Neural cell (in vitro differentiated cells): ENCODE measurements around the gene CRACDL. TPM values are rescaled to one million over a fixed set of nuclear protein-coding genes. Genes with fewer than 3 reads are reported as not detected.

Source experiments
- H2AFZ ChIP-seq: fragments of 200-600, 300-800 bp; sonication (generic), shearing (Covaris generic); 2 replicates; pipeline ENCODE4 v1.6.0; 2014; ENCODE audit warnings: low read depth, mild to moderate bottlenecking, antibody characterized with exemption, low read length, moderate library complexity
- H3F3A ChIP-seq: fragments of 200-600 bp; shearing (Covaris generic); 2 replicates; pipeline ENCODE4 v1.6.1; 2016; ENCODE audit warnings: mild to moderate bottlenecking, moderate library complexity, mixed read lengths, antibody characterized with exemption, low read length; ENCODE audit not compliant: insufficient read depth, poor library complexity, severe bottlenecking
- H3K27ac ChIP-seq: fragments of 200-600, 300-800 bp; sonication (generic), shearing (Covaris generic); 2 replicates; pipeline ENCODE4 v1.5.1; 2014; ENCODE audit warnings: mild to moderate bottlenecking, low read length, moderate library complexity
- H3K27me3 ChIP-seq: fragments of 300-800, 200-600 bp; sonication (generic), shearing (Covaris generic); 2 replicates; pipeline ENCODE4 v1.6.0; 2014; ENCODE audit warnings: mild to moderate bottlenecking, low read depth, low read length, moderate library complexity; ENCODE audit not compliant: insufficient read depth
- H3K36me3 ChIP-seq: fragments of 300-800, 200-600 bp; sonication (generic), shearing (Covaris generic); 2 replicates; pipeline ENCODE4 v1.5.1; 2014; ENCODE audit warnings: mild to moderate bottlenecking, antibody characterized with exemption, low read length, moderate library complexity; ENCODE audit not compliant: insufficient read depth
- H3K4me2 ChIP-seq: fragments of 300-800, 200-600 bp; sonication (generic), shearing (Covaris generic); 2 replicates; pipeline ENCODE4 v1.6.0; 2014; ENCODE audit warnings: mild to moderate bottlenecking, low read length
- H3K4me3 ChIP-seq: fragments of 300-800, 200-600 bp; sonication (generic), shearing (Covaris generic); 2 replicates; pipeline ENCODE4 v1.5.1; 2014; ENCODE audit warnings: mild to moderate bottlenecking, low read length, moderate library complexity
- H3K79me2 ChIP-seq: fragments of 200-600 bp; shearing (Covaris generic); replicated peaks from 2 replicates; pipeline ENCODE4 v1.6.0; 2014; ENCODE audit warnings: mild to moderate bottlenecking, low read length, moderate library complexity; ENCODE audit not compliant: insufficient read depth
- H3K9ac ChIP-seq: fragments of 300-800, 200-600 bp; sonication (generic), shearing (Covaris generic); 2 replicates; pipeline ENCODE4 v1.6.1; 2016; ENCODE audit warnings: mild to moderate bottlenecking, low read length, mixed read lengths
- H3K9me2 ChIP-seq: fragments of 200-600 bp; shearing (Covaris generic); 2 replicates; pipeline ENCODE4 v1.6.1; 2016; ENCODE audit warnings: mild to moderate bottlenecking, low read length, mixed read lengths; ENCODE audit not compliant: insufficient read depth
- H3K9me3 ChIP-seq: fragments of 200-600, 300-800 bp; sonication (generic), shearing (Covaris generic); 2 replicates; pipeline ENCODE4 v1.6.1; 2016; ENCODE audit warnings: mild to moderate bottlenecking, mixed run types, low read length, moderate library complexity, mixed read lengths
- H4K20me1 ChIP-seq: fragments of 200-600 bp; shearing (Covaris generic); 2 replicates; pipeline ENCODE4 v1.6.1; 2016; ENCODE audit warnings: mild to moderate bottlenecking, mixed run types; ENCODE audit not compliant: insufficient read depth
- CTCF ChIP-seq: fragments of 450-650 bp; IDR thresholded peaks from 2 replicates; pipeline ENCODE4 v1.5.1; 2014; ENCODE audit warnings: antibody characterized with exemption, mild to moderate bottlenecking, moderate library complexity; ENCODE audit not compliant: poor library complexity, severe bottlenecking
- EP300 ChIP-seq: fragments of 450-650 bp; conservative IDR thresholded peaks from 2 replicates; pipeline ENCODE4 v1.6.1; 2014; ENCODE audit warnings: antibody characterized with exemption, mild to moderate bottlenecking, moderate library complexity; ENCODE audit not compliant: poor library complexity, severe bottlenecking
- MXI1 ChIP-seq: fragments of 450-650 bp; conservative IDR thresholded peaks from 2 replicates; pipeline ENCODE4 v1.6.1; 2014; ENCODE audit warnings: antibody characterized with exemption, mild to moderate bottlenecking; ENCODE audit not compliant: poor library complexity, severe bottlenecking
- POLR2AphosphoS5 ChIP-seq: IDR thresholded peaks from 2 replicates; pipeline ENCODE4 v1.6.1; 2012
- RAD21 ChIP-seq: fragments of 450-650 bp; conservative IDR thresholded peaks from 2 replicates; pipeline ENCODE4 v1.6.1; 2014; ENCODE audit warnings: antibody characterized with exemption, mild to moderate bottlenecking, moderate library complexity
- REST ChIP-seq: IDR thresholded peaks from 2 replicates; pipeline ENCODE4 v1.6.1; 2012; ENCODE audit warnings: borderline replicate concordance
- SMC3 ChIP-seq: fragments of 450-650 bp; conservative IDR thresholded peaks from 2 replicates; pipeline ENCODE4 v1.6.1; 2014; ENCODE audit warnings: antibody characterized with exemption, mild to moderate bottlenecking, moderate library complexity; ENCODE audit not compliant: poor library complexity
- TAF1 ChIP-seq: IDR thresholded peaks from 2 replicates; pipeline ENCODE4 v1.6.1; 2012; ENCODE audit warnings: low read depth
- polyA plus RNA-seq: library from polyadenylated mRNA; depleted of rRNA; stranded (reverse); fragments of >200 nt; gene quantifications from 2 replicates; pipeline ENCODE4 v1.2.3, GENCODE V29; 2014

The CRACDL gene
- polyA plus RNA-seq, 1 donor from 2014 or later, result 0.85 TPM

DNA sequence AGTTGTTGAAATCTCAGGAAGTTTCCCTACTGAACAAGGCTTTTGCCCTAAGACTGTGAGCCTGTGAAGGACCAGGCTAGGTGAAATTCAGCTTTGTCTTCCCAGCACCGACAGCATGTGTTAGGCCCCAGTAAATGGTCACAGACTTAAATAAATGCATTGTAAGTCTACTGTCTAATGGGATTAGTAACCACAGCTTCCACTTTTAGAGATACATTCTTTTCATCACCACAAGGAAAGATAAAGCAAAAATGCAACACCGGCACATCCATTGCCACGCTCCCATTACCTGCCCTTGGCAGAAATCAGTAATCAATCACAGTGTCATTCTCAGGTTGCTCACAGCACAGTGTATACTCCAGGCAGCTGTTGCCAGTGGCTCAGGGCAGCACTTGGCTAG, 59.3 kb downstream of the CRACDL start:
- TF ChIP-seq POLR2AphosphoS5 (no peak), MXI1 (no peak), CTCF (no peak), RAD21 (no peak), REST (no peak), TAF1 (no peak)
- Histone ChIP-seq H3K9me3 (no peaks in the 10 kb centered on the region), H3K79me2 (no peaks in the 10 kb centered on the region), H3K9me2 (no peaks in the 10 kb centered on the region), H3K4me3 (no peak overlapping the region), H2AFZ (no peak overlapping the region), H4K20me1 (no peaks in the 10 kb centered on the region), H3K36me3 (no peaks in the 10 kb centered on the region), H3K9ac (no peak overlapping the region), H3K4me2 (no peak overlapping the region), H3K27ac (no peak overlapping the region), H3F3A (peaks cover 3% of the 10 kb centered on the region), H3K27me3 (no peaks in the 10 kb centered on the region)

DNA sequence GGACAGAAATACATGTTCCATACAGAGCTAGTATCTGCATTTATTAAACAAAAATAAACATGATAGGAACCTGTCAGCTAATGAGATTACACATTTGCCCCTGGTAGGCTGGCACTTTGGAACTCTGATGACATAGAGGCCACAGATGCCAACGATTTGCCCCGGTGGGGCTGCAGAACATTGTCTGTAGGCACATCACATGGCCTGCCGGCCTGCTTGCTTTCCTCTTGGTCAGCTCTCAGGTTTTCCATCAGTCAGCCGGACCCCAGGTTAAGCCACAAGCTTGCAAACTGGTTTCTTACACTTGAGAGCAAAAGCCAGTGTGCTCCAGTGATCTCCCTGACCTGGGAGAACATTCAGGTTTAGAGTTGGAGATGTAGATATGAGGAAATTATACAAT, 60.3 kb downstream of the CRACDL start:
- Histone ChIP-seq H3K36me3 (no peaks in the 10 kb centered on the region), H3K27ac (peak overlapping the region; percentile 59), H3K4me2 (peak overlapping the region; percentile 12), H3F3A (peaks cover 3% of the 10 kb centered on the region), H4K20me1 (no peaks in the 10 kb centered on the region), H3K79me2 (no peaks in the 10 kb centered on the region), H3K4me3 (peak overlapping the region; percentile 35), H2AFZ (no peak overlapping the region), H3K27me3 (no peaks in the 10 kb centered on the region), H3K9me2 (no peaks in the 10 kb centered on the region), H3K9ac (peak overlapping the region; percentile 26), H3K9me3 (no peaks in the 10 kb centered on the region)
- TF ChIP-seq MXI1 (no peak), RAD21 (no peak), EP300 (no peak), POLR2AphosphoS5 (no peak), SMC3 (no peak), CTCF (no peak)
